Lower leg skin (tissue), 4 donors: ENCODE data around the gene DBI. TPM values are rescaled to one million over a fixed set of nuclear protein-coding genes. Genes with fewer than 3 reads are reported as not detected.

Experiments used
- DNase-seq, 2 donors: peaks; one replicate each; pipeline ENCODE4 v3.0.0-alpha.2; 2019; ENCODE audit warnings: low spot score in 2 of 2
- H3K4me3 ChIP-seq: fragments of 200-600 bp; sonication (generic); 2 replicates; pipeline ENCODE4 v1.5.1; 2017; ENCODE audit warnings: mild to moderate bottlenecking, low read depth; ENCODE audit not compliant: poor library complexity, severe bottlenecking
- CTCF ChIP-seq, 3 donors: fragments of 450-650 bp; IDR thresholded peaks; one replicate each; pipeline ENCODE4 v1.5.1; 2016; ENCODE audit warnings: antibody characterized with exemption in 3 of 3, mild to moderate bottlenecking in 3 of 3, moderate library complexity in 2 of 3
- POLR2A ChIP-seq, 2 donors: fragments of 450-650 bp; IDR thresholded peaks; one replicate each; pipeline ENCODE4 v1.6.1; 2016 to 2017; ENCODE audit warnings: antibody characterized with exemption in 2 of 2, mild to moderate bottlenecking in 1 of 2, moderate library complexity in 1 of 2
- WGBS, 2 donors: methylation state at CpG; one replicate each; pipeline ENCODE4 v1.1.5; 2018; 5-methylcytosine and 5-hydroxymethylcytosine counted together
- intact Hi-C: fragments of 100-400 bp; cut with DNase I; formaldehyde crosslinking; loops from one replicate; pipeline ENCODE4 v1.15.0; 2023; ENCODE audit warnings: low total_unique reads
- total RNA-seq, 4 donors: library from RNA; depleted of rRNA; stranded (reverse); fragments of >200 nt; gene quantifications; one replicate each; pipeline ENCODE4 v1.1.0, GENCODE V29; 2016

DBI gene
- total RNA-seq, 4 donors from 2014 or later, result 266 to 369 (median 326) TPM

- no peak overlapping the region for H3K4me3 ChIP-seq
- DNase-seq, result peak in 1 of 2 donors; percentile 66
- 93 to 100% methylated on average over 2 of the region's 2 CpGs for WGBS, 2 donors
- intact Hi-C loops, result loop anchor here (2.0 kb wide), 1 partner anchor 72 kb away; no protein-coding TSS in a partner anchor
- no peak for TF ChIP-seq CTCF (IDR thresholded peaks at IDR 0.05)
- no peak for TF ChIP-seq POLR2A (IDR thresholded peaks at IDR 0.05)
These were observed 38.4 kb downstream of the DBI start for GRCh38 chr2:119405151-119405550.

- H3K4me3 ChIP-seq, result no peak overlapping the region
- 61 to 64% methylated on average over 7 of the region's 7 CpGs for WGBS, 2 donors
- peak; percentile 58 to 83 for DNase-seq
- TF ChIP-seq CTCF (IDR thresholded peaks at IDR 0.05) (peak in 1 of 3 donors; percentile 94), POLR2A (IDR thresholded peaks at IDR 0.05) (no peak)
- intact Hi-C loops, result no loop called here
These were observed 40.8 kb downstream of the DBI start for GRCh38 chr2:119407430-119408220.

GRCh38 chr2:119408221-119408619 lies 41.4 kb downstream of the DBI start:
- 38 to 55% methylated on average over 5 of the region's 5 CpGs for WGBS, 2 donors
- intact Hi-C loops, result no loop called here
- peak; percentile 53 to 88 for DNase-seq
- TF ChIP-seq POLR2A (IDR thresholded peaks at IDR 0.05) (no peak), CTCF (IDR thresholded peaks at IDR 0.05) (no peak)
- no peak overlapping the region for H3K4me3 ChIP-seq

GRCh38 chr2:119409506-119409905 lies 42.7 kb downstream of the DBI start:
- TF ChIP-seq CTCF (IDR thresholded peaks at IDR 0.05) (no peak), POLR2A (IDR thresholded peaks at IDR 0.05) (no peak)
- WGBS, 2 donors, result 75 to 79% methylated on average over 4 of the region's 4 CpGs
- intact Hi-C loops, result no loop called here
- no peak for DNase-seq
- no peak overlapping the region for H3K4me3 ChIP-seq

DNA sequence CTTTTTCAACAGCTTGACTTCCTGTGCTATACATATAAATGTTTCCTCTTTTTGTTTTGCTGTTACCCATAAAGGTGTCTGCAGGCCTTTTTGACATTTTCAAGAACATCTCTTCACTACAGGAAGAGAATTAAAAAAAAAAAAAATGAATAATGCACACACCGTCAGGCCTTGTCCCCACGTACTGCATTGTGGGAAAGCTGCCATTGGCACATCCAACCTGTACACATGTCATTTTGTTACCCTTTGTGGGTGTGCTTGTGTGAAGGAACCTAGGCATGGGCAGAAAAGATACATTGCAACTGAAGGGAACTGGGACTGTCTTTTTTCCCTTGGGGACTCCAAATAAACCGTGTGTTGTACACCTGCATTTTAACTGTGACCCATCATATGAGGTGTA lies 48.1 kb downstream of the DBI start:
- peak in 1 of 2 donors; percentile 26 for DNase-seq
- TF ChIP-seq POLR2A (IDR thresholded peaks at IDR 0.05) (no peak), CTCF (IDR thresholded peaks at IDR 0.05) (no peak)
- H3K4me3 ChIP-seq, result no peak overlapping the region
- intact Hi-C loops, result no loop called here
- 77 to 85% methylated on average over 3 of the region's 3 CpGs for WGBS, 2 donors
